ENCODE results near the gene ATG10. TPM values are rescaled to one million over a fixed set of nuclear protein-coding genes. Genes with fewer than 3 reads are reported as not detected.

The ATG10 gene
- total and polyA plus RNA-seq, 2 experiments from 2014 or later = 12.5 to 17.7 TPM

DNA sequence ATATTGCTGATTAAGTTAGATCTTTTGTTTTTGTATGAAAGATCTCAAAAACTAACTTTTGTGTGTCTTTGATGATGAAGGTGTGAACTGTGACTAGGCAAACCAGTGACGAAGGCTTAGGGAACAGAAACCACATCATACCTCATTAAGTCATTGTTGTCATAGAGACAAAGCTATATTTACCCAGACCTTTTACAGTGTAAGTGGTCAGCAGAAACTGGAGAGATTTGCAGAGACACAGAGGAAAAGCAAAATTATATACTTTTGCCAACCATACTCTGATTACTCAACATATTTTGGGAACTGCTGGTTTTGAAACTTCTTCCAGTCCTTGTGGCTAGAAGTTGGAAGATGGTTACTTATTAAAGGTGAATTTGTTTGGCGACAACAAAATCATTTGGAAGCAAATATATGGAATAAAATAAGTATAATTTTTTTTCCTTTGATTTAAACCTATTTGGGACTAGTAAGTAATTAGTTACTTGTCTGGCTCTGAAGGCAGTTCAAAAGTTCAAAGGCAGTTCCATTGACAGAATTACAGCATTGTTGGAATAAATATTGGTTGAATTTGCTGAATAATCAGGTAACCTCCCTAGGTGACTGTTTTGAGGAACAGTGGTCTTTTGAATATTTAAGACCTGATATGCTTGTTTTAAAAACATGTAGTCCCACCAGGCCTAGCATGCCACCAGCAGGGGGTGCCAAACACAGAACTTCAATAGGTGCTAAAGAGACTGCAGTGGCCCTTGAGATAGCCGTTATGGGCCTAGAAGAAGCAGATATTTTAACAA lies 202.5 kb downstream of the ATG10 start:
- Histone ChIP-seq H4K20me1 (replicated peaks; ENCODE audit: insufficient read depth) (no peaks in the 10 kb centered on the region), H3K79me2 (replicated peaks; ENCODE audit: insufficient read depth) (no peaks in the 10 kb centered on the region), H3K27ac (ENCODE audit: low read depth) (no peak overlapping the region), H3K27me3 (ENCODE audit: insufficient read depth) (no peaks in the 10 kb centered on the region), H3F3A (replicated peaks; ENCODE audit: low read depth) (no peaks in the 10 kb centered on the region), H3K36me3 (ENCODE audit: insufficient read depth) (no peaks in the 10 kb centered on the region), H3K4me3 (no peak overlapping the region), H2AFZ (no peak overlapping the region), H3K4me2 (no peak overlapping the region), H3K9me2 (ENCODE audit: insufficient read depth) (no peaks in the 10 kb centered on the region), H3K4me1 (ENCODE audit: insufficient read depth) (no peaks in the 10 kb centered on the region)
- Mint-ChIP-seq H3K27ac (peak overlapping the region; percentile 47; the same call in 1 of the 2 replicates), H3K36me3 (ENCODE audit: low read depth) (no peaks in the 10 kb centered on the region), H3K27me3 (ENCODE audit: insufficient read depth, low read depth, poor library complexity) (no peaks in the 10 kb centered on the region), H3K4me1 (peaks cover 5% of the 10 kb centered on the region; the same call in 1 of the 3 replicates), H3K9me3 (no peaks in the 10 kb centered on the region), H3K4me3 (no peak overlapping the region)
- TF ChIP-seq EZH2 (IDR thresholded peaks at IDR 0.05; ENCODE audit: low read depth, unreplicated experiment) = no peak
- TF ChIP-seq, protein P1, sequence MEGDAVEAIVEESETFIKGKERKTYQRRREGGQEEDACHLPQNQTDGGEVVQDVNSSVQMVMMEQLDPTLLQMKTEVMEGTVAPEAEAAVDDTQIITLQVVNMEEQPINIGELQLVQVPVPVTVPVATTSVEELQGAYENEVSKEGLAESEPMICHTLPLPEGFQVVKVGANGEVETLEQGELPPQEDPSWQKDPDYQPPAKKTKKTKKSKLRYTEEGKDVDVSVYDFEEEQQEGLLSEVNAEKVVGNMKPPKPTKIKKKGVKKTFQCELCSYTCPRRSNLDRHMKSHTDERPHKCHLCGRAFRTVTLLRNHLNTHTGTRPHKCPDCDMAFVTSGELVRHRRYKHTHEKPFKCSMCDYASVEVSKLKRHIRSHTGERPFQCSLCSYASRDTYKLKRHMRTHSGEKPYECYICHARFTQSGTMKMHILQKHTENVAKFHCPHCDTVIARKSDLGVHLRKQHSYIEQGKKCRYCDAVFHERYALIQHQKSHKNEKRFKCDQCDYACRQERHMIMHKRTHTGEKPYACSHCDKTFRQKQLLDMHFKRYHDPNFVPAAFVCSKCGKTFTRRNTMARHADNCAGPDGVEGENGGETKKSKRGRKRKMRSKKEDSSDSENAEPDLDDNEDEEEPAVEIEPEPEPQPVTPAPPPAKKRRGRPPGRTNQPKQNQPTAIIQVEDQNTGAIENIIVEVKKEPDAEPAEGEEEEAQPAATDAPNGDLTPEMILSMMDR (conservative IDR thresholded peaks at IDR 0.05; ENCODE audit: low read depth in 2 of 2) = peak; percentile 89 to 98
- peak; percentile 91 for ATAC-seq
- peak; percentile 92 for DNase-seq (ENCODE audit: low spot score)

DNA sequence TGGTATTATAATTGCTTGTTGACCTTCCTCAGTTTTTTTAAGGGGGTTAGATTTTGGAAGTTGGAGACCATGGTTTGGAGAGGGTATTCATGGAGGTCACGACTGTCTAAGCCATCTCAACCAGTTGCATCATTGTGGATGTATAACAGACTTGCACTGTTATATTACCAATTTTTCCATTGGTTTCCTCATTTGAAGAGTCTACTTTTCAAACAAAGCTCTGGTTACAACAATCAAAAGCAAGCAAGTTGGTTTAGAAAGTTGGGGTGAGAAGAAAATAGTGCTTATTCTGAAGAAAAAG lies 203.0 kb downstream of the ATG10 start:
- DNase-seq (ENCODE audit: low spot score) = no peak
- Histone ChIP-seq H3K9me2 (ENCODE audit: insufficient read depth) (no peaks in the 10 kb centered on the region), H3K4me2 (no peak overlapping the region), H4K20me1 (replicated peaks; ENCODE audit: insufficient read depth) (no peaks in the 10 kb centered on the region), H3K27ac (ENCODE audit: low read depth) (no peak overlapping the region), H3F3A (replicated peaks; ENCODE audit: low read depth) (no peaks in the 10 kb centered on the region), H3K4me1 (ENCODE audit: insufficient read depth) (no peaks in the 10 kb centered on the region), H3K79me2 (replicated peaks; ENCODE audit: insufficient read depth) (no peaks in the 10 kb centered on the region), H3K4me3 (no peak overlapping the region), H3K36me3 (ENCODE audit: insufficient read depth) (no peaks in the 10 kb centered on the region), H3K27me3 (ENCODE audit: insufficient read depth) (no peaks in the 10 kb centered on the region), H2AFZ (no peak overlapping the region)
- Mint-ChIP-seq H3K4me3 (no peak overlapping the region), H3K27me3 (ENCODE audit: insufficient read depth, low read depth, poor library complexity) (no peaks in the 10 kb centered on the region), H3K27ac (no peak overlapping the region), H3K36me3 (ENCODE audit: low read depth) (no peaks in the 10 kb centered on the region), H3K4me1 (peaks cover 5% of the 10 kb centered on the region; the same call in 1 of the 3 replicates), H3K9me3 (no peaks in the 10 kb centered on the region)
- ATAC-seq = no peak
- TF ChIP-seq ETS1 (IDR thresholded peaks at IDR 0.05) = no peak
- TF ChIP-seq, protein P2, sequence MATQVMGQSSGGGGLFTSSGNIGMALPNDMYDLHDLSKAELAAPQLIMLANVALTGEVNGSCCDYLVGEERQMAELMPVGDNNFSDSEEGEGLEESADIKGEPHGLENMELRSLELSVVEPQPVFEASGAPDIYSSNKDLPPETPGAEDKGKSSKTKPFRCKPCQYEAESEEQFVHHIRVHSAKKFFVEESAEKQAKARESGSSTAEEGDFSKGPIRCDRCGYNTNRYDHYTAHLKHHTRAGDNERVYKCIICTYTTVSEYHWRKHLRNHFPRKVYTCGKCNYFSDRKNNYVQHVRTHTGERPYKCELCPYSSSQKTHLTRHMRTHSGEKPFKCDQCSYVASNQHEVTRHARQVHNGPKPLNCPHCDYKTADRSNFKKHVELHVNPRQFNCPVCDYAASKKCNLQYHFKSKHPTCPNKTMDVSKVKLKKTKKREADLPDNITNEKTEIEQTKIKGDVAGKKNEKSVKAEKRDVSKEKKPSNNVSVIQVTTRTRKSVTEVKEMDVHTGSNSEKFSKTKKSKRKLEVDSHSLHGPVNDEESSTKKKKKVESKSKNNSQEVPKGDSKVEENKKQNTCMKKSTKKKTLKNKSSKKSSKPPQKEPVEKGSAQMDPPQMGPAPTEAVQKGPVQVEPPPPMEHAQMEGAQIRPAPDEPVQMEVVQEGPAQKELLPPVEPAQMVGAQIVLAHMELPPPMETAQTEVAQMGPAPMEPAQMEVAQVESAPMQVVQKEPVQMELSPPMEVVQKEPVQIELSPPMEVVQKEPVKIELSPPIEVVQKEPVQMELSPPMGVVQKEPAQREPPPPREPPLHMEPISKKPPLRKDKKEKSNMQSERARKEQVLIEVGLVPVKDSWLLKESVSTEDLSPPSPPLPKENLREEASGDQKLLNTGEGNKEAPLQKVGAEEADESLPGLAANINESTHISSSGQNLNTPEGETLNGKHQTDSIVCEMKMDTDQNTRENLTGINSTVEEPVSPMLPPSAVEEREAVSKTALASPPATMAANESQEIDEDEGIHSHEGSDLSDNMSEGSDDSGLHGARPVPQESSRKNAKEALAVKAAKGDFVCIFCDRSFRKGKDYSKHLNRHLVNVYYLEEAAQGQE (IDR thresholded peaks at IDR 0.05; ENCODE audit: unreplicated experiment) = no peak
- TF ChIP-seq EZH2phosphoT487 (IDR thresholded peaks at IDR 0.05; ENCODE audit: unreplicated experiment) = no peak
- no peak for TF ChIP-seq CREB1 (CRISPR knock-in tag; IDR thresholded peaks at IDR 0.05; ENCODE audit: low read depth)
- TF ChIP-seq, protein P1 (conservative IDR thresholded peaks at IDR 0.05; ENCODE audit: low read depth in 2 of 2) = no peak; a peak in 1 of 4 replicates
- no peak for TF ChIP-seq ZNF331 (CRISPR knock-in tag; IDR thresholded peaks at IDR 0.05; ENCODE audit: low read depth)
- no peak for TF ChIP-seq POLR2AphosphoS5 (IDR thresholded peaks at IDR 0.05; ENCODE audit: low read depth)
- TF ChIP-seq NANOG (IDR thresholded peaks at IDR 0.05; ENCODE audit: borderline replicate concordance) = no peak
- no peak for TF ChIP-seq ZNF114 (CRISPR knock-in tag; IDR thresholded peaks at IDR 0.05)
- TF ChIP-seq EZH2 (IDR thresholded peaks at IDR 0.05; ENCODE audit: low read depth, unreplicated experiment) = no peak
